RWPE1 (cell line): ENCODE results near the gene FBRSL1.
A peak's percentile ranks its signal among the peaks of the same experiment; 100 is the strongest.

ENCODE experiments used
- CTCF ChIA-PET: fragments of 350-600 bp; sonication (Branson Sonifier 250); formaldehyde crosslinking; extraction: SDS; loops from one replicate; lab custom pipeline; 2021; lab: Yijun Ruan, JAX
- POLR2A ChIA-PET: fragments of 400-600 bp; formaldehyde crosslinking; extraction: SDS; loops from one replicate; lab custom pipeline; 2020; ENCODE audit warnings: antibody characterized with exemption; ENCODE audit not compliant: low non-redundant PET; lab: Yijun Ruan, JAX
- DNase-seq: peaks from one replicate; pipeline ENCODE4 v3.0.0; 2012; ENCODE audit warnings: low spot score
- H3K27ac ChIP-seq: fragments of 450-650 bp; 2 replicates; pipeline ENCODE4 v1.5.1; 2017
- CTCF ChIP-seq: fragments of 450-650 bp; conservative IDR thresholded peaks from 2 replicates; pipeline ENCODE4 v1.5.1; 2017; ENCODE audit warnings: low read depth, mild to moderate bottlenecking

The FBRSL1 gene

GRCh38 chr12:132486576-132486975 lies 3.4 kb upstream of the FBRSL1 start:
- no peak overlapping the region for H3K27ac ChIP-seq
- CTCF ChIA-PET, result interaction anchor here (1.1 kb wide), 1 partner anchor 75 kb away, joined by 3 read pairs; no protein-coding TSS in a partner anchor
- DNase-seq, result no peak
- POLR2A ChIA-PET, result no interaction called here
- TF ChIP-seq CTCF, result no peak

DNA sequence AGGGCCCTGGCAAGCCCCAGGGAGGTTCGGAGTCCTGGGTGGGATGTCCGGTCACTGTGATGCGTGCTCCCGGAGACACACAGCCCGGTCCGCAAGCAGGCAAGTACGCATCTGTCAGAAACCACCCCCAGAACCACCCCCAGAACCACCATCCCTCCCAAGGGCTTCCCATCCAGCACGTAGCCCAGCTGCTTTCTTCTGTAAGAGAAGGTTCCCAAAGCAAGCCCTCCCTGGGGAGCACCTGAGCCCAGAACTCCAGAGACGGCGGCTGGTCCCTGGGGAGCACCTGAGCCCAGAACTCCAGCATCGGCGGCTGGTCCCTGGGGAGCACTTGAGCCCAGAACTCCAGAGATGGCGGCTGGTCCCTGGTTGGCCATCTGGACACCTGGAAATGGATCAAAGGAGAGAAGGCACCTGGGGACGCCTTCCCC lies 2.6 kb upstream of the FBRSL1 start:
- TF ChIP-seq CTCF, result no peak
- no peak for DNase-seq
- CTCF ChIA-PET, result interaction anchor here (1.1 kb wide), 1 partner anchor 74 kb away, joined by 3 read pairs; no protein-coding TSS in a partner anchor
- H3K27ac ChIP-seq, result no peak overlapping the region
- POLR2A ChIA-PET, result no interaction called here

- CTCF ChIA-PET, result no interaction called here
- DNase-seq, result no peak
- no peak for TF ChIP-seq CTCF
Measured at GRCh38 chr12:132488127-132489077, 1.5 kb upstream of the FBRSL1 start.

GRCh38 chr12:132489078-132489601 lies 811 bp upstream of the FBRSL1 start:
- POLR2A ChIA-PET, result no interaction called here
- CTCF ChIA-PET, result no interaction called here
- peak overlapping the region; percentile 54 for H3K27ac ChIP-seq
- TF ChIP-seq CTCF, result no peak
- no peak for DNase-seq

More at GRCh38 chr12:132488127-132489077, 1.5 kb upstream of the FBRSL1 start:
- POLR2A ChIA-PET, result no interaction called here
- peak overlapping the region; percentile 54 for H3K27ac ChIP-seq

GRCh38 chr12:132490422-132491137 lies 629 bp downstream of the FBRSL1 start:
- H3K27ac ChIP-seq, result peak overlapping the region; percentile 64
- no peak for TF ChIP-seq CTCF
- ChIA-PET CTCF (no interaction called here), POLR2A (no interaction called here)
- DNase-seq, result peak; percentile 29

- ChIA-PET POLR2A (no interaction called here), CTCF (interaction anchor here (0.7 kb wide), 1 partner anchor 32 kb away, joined by 3 read pairs; no protein-coding TSS in a partner anchor)
- H3K27ac ChIP-seq, result peak overlapping the region; percentile 64
- TF ChIP-seq CTCF, result no peak
- no peak for DNase-seq
Measured at GRCh38 chr12:132491138-132491663, 1.2 kb downstream of the FBRSL1 start.
